RWPE2 (cell line): ENCODE data around the gene CDH16.
A peak's percentile ranks its signal among the peaks of the same experiment; 100 is the strongest.

Source experiments
- ATAC-seq: fragments of 200-7000 bp; cut with Tn5 transposase; 3 replicates; pipeline ENCODE4 v1.9.1; 2021; ENCODE audit warnings: low read depth
- DNase-seq: peaks from one replicate; pipeline ENCODE4 v3.0.0-alpha.2; 2020; ENCODE audit warnings: low spot score
- H3K27ac ChIP-seq: fragments of 450-650 bp; 2 replicates; pipeline ENCODE4 v1.5.1; 2017; ENCODE audit warnings: mild to moderate bottlenecking; ENCODE audit not compliant: poor library complexity, severe bottlenecking
- H3K27me3 ChIP-seq: fragments of 250-450 bp; sonication (Bioruptor Pico); 2 replicates; pipeline ENCODE4 v1.5.1; 2021; ENCODE audit warnings: mild to moderate bottlenecking, moderate library complexity; ENCODE audit not compliant: insufficient read depth, poor library complexity, severe bottlenecking
- H3K36me3 ChIP-seq: fragments of 250-450 bp; sonication (Bioruptor Pico); 2 replicates; pipeline ENCODE4 v1.5.1; 2020; ENCODE audit warnings: low read depth, mild to moderate bottlenecking, moderate library complexity
- H3K4me1 ChIP-seq: fragments of 250-450 bp; sonication (Bioruptor Pico); 2 replicates; pipeline ENCODE4 v1.5.1; 2021; ENCODE audit warnings: mild to moderate bottlenecking, moderate library complexity; ENCODE audit not compliant: insufficient read depth, poor library complexity, severe bottlenecking
- H3K4me3 ChIP-seq: fragments of 250-450 bp; sonication (Bioruptor Pico); 2 replicates; pipeline ENCODE4 v1.5.1; 2021; ENCODE audit warnings: mild to moderate bottlenecking, moderate library complexity; ENCODE audit not compliant: severe bottlenecking
- H3K9me3 ChIP-seq: fragments of 250-450 bp; sonication (Bioruptor Pico); 2 replicates; pipeline ENCODE4 v1.5.1; 2021; ENCODE audit warnings: mild to moderate bottlenecking, moderate library complexity; ENCODE audit not compliant: severe bottlenecking
- CTCF ChIP-seq: fragments of 450-650 bp; IDR thresholded peaks from one replicate; pipeline ENCODE4 v1.5.1; 2017; ENCODE audit warnings: mild to moderate bottlenecking, moderate library complexity; ENCODE audit not compliant: poor library complexity, severe bottlenecking

Gene CDH16

GRCh38 chr16:66934138-66934838 lies 15.6 kb upstream of the CDH16 start, which contains the start of gene CIAO2B:
TSS of gene CIAO2B (minus strand) at chr16:66934402. CDS start at chr16:66934364, 38 bp downstream.
- DNase-seq (no peak), ATAC-seq (peak; percentile 53)
- no peaks in the 10 kb centered on the region for H3K27me3 ChIP-seq

GRCh38 chr16:66933776-66934137 lies 15.1 kb upstream of the CDH16 start:
- no peak for DNase-seq
- Histone ChIP-seq H3K9me3 (no peaks in the 10 kb centered on the region), H3K27ac (peak overlapping the region; percentile 86), H3K4me1 (peaks cover 9% of the 10 kb centered on the region), H3K4me3 (peak overlapping the region; percentile 96), H3K36me3 (peaks cover 24% of the 10 kb centered on the region), H3K27me3 (no peaks in the 10 kb centered on the region)
- peak; percentile 30; the same call in 2 of the 3 replicates for ATAC-seq
- no peak for TF ChIP-seq CTCF

More at GRCh38 chr16:66934138-66934838, 15.6 kb upstream of the CDH16 start, which contains the start of gene CIAO2B:
- no peaks in the 10 kb centered on the region for H3K9me3 ChIP-seq
- H3K36me3 ChIP-seq = peaks cover 30% of the 10 kb centered on the region
- H3K4me1 ChIP-seq = peaks cover 9% of the 10 kb centered on the region
- H3K27ac ChIP-seq = peak within 1 kb of the TSS; percentile 86
- TF ChIP-seq CTCF = no peak
- peak within 1 kb of the TSS; percentile 96 for H3K4me3 ChIP-seq

DNA sequence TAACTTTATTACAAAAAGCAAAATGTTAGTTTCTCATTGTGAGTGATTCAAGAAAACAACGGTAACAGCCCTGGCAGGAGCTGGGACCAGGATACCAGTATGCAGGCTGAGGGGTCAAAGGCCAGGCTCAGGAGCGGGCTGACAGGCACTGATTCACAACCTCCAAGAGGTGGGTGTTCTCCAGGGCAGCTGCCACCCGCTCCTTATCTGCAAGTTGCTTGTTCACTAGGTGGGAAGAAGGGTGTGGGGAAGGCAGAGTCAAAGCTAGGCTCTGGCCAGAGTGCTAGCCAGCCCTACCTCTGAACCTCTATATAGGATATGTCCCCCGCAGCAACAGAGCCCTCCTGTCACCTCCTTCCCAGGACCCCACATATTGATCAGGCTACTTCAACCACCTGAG lies 13.4 kb upstream of the CDH16 start:
- no peak for DNase-seq
- H3K27me3 ChIP-seq = no peaks in the 10 kb centered on the region
- no peak for ATAC-seq
- peaks cover 24% of the 10 kb centered on the region for H3K4me1 ChIP-seq
- peaks cover 9% of the 10 kb centered on the region for H3K36me3 ChIP-seq
- TF ChIP-seq CTCF = no peak
- no peak overlapping the region for H3K27ac ChIP-seq
- no peak overlapping the region for H3K4me3 ChIP-seq
- no peaks in the 10 kb centered on the region for H3K9me3 ChIP-seq

- H3K27ac ChIP-seq = no peak overlapping the region
- DNase-seq (no peak), ATAC-seq (no peak)
- H3K9me3 ChIP-seq = no peaks in the 10 kb centered on the region
- H3K4me1 ChIP-seq = peaks cover 27% of the 10 kb centered on the region
- H3K27me3 ChIP-seq = no peaks in the 10 kb centered on the region
- no peak for TF ChIP-seq CTCF
- peaks cover 7% of the 10 kb centered on the region for H3K36me3 ChIP-seq
- no peak overlapping the region for H3K4me3 ChIP-seq
Observed at GRCh38 chr16:66931665-66932064, 13.0 kb upstream of the CDH16 start.

- H3K4me3 ChIP-seq = no peak overlapping the region
- peaks cover 7% of the 10 kb centered on the region; the same call in 1 of the 2 replicates for H3K36me3 ChIP-seq
- peaks cover 22% of the 10 kb centered on the region for H3K4me1 ChIP-seq
- peak; percentile 47 for ATAC-seq
- peaks cover 9% of the 10 kb centered on the region for H3K27me3 ChIP-seq
- no peak for TF ChIP-seq CTCF
- H3K9me3 ChIP-seq = no peaks in the 10 kb centered on the region
- no peak for DNase-seq
- peak overlapping the region; percentile 21 for H3K27ac ChIP-seq
Observed at GRCh38 chr16:66930189-66930588, 11.5 kb upstream of the CDH16 start.
